Suprapubic skin (tissue), 3 donors: ENCODE results near the gene MTSS2.

ENCODE experiments used
- CTCF ChIP-seq, 2 donors: fragments of 200-600 bp in 1 of 2; fragments of 450-650 bp in 1 of 2; sonication (generic) in 1 of 2; IDR thresholded peaks; one replicate each; pipeline ENCODE4 v1.5.1; 2016 to 2019; ENCODE audit warnings: antibody characterized with exemption in 2 of 2, mild to moderate bottlenecking in 1 of 2, moderate library complexity in 1 of 2
- EP300 ChIP-seq: sonication (generic); formaldehyde crosslinking; IDR thresholded peaks from one replicate; pipeline ENCODE4 v1.6.1; 2017; ENCODE audit warnings: antibody characterized with exemption
- POLR2A ChIP-seq, 2 donors: fragments of 450-650 bp; IDR thresholded peaks; one replicate each; pipeline ENCODE4 v1.6.1; 2017; ENCODE audit warnings: antibody characterized with exemption in 2 of 2, mild to moderate bottlenecking in 2 of 2, moderate library complexity in 2 of 2

GRCh38 chr16:70652322-70652721 is 33.5 kb downstream of the MTSS2 start:
- no peak for TF ChIP-seq CTCF (IDR thresholded peaks at IDR 0.05)
- TF ChIP-seq EP300, result no peak
- no peak for TF ChIP-seq POLR2A (IDR thresholded peaks at IDR 0.05)
